HG03097 (cell line): Measurements from ENCODE around the gene BGLAP.
"Not testable (repeated sequence)": the region's sequence is repeated elsewhere in the genome, so short reads cannot be mapped to it uniquely, and the experiment has no call there.

Source experiments
- ATAC-seq: cut with Tn5 transposase; IDR thresholded peaks from one replicate; pipeline ENCODE4 v1.9.1; 2021; ENCODE audit not compliant: unreplicated experiment, low FRiP score

The BGLAP gene

GRCh38 chr1:156241926-156242325, at the start of gene BGLAP:
TSS of gene BGLAP (plus strand) at chr1:156242184. CDS start at chr1:156242232, 48 bp downstream.
- no peak for ATAC-seq

DNA sequence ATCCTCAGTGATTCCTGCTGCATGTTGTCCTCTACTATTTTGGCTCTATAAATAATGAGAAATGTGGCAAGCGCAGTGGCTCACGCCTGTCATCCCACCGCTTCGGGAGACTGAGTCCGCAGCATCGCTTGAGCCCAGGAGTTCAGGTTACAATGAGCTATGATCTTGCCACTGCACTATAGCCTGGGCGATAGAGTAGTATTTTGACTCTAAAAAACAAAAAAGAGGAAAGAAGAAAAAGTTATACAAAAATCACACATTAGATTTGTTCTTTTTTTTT, 48.8 kb upstream of the BGLAP start:
- ATAC-seq, result no peak

- peak; percentile 94 for ATAC-seq
These were observed 48.3 kb upstream of the BGLAP start, which contains the start of gene SLC25A44 for GRCh38 chr1:156193488-156194299. TSS of gene SLC25A44 (plus strand) at chr1:156194104. CDS start at chr1:156199848, 5,744 bp downstream.

GRCh38 chr1:156194300-156194652, 47.7 kb upstream of the BGLAP start:
- peak; percentile 9 for ATAC-seq

DNA sequence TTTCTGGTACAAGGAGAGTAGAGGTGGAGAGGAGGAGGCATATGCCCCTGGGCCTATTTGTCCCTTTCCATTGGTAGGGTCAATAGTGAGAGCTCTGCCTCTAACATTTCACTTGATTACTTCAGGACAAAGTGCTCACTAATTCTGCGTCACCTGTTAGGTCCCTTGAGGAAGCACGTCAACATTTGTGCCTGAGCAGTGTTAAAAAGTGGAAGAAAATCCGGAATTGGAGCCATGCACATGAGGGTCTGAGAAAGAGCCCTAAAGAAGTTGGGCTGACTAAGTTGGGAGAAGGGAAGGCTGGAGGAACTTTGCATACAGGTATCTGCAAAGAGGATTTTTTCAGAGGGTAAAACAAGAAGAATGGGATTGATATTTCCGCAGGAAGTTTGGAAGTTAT, 46.1 kb upstream of the BGLAP start:
- no peak for ATAC-seq

DNA sequence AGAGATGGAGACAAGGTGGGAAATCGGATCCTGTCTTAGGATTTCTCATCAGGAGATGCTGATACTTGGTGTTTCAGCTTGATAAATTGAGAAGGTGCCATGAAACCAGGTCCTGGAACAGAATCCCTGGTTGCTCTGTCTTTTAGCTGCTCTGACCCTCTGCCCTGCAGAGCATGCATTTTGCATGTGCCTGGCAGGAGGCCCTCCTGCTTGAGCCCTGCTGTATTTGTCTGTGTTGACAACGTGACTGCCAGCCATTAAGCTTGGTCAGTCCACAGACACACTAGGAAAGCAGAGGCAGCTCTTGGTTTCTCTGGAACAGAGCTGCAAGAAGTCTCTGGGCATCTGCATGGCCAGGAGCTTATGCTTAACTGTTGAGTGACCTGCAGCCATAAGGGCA, 45.5 kb upstream of the BGLAP start:
- ATAC-seq, result no peak

- ATAC-seq, result no peak
These were observed 43.1 kb upstream of the BGLAP start for GRCh38 chr1:156198831-156199349.

- ATAC-seq, result no peak
These were observed 41.9 kb upstream of the BGLAP start for GRCh38 chr1:156200044-156200443.

DNA sequence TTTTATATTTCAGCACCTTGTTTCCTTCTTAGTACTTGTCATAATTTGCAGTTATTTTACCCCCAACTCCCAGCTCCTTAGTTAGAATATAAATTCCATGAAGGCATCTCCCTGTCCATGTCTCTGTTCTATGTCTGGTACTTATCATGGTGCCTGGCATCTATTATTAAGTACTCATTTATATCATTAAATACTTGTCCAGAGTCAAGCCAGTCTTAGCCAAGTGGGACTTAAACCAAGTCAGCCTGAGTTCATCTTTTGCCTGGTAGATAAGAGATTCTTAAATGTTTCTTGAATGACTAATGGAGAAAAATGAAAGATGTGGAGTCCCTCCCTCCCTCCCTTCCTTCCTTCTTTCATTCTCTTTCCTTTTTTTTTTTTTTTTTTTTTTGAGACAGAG, 38.7 kb upstream of the BGLAP start:
- no peak for ATAC-seq

DNA sequence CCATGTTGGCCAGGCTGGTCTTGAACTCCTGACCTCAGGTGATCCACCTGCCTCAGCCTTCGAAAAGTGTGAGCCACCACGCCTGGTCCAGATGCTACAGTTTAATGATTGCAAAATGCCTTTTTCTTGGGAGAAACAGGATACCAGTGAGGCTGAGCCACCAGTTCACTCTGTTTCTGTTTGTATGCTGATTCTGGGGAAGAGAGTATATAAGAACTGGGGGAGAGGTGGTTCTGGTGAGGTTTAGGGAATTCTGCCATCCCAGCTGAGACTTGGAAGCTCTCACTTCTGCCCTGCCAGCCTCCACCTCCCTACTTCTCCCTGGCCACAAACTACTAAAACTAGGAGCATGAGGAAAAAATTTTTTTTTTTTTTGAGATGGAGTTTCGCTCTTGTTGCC, 37.3 kb upstream of the BGLAP start:
- ATAC-seq, result no peak

- no peak for ATAC-seq
These were observed 30.7 kb upstream of the BGLAP start for GRCh38 chr1:156211243-156211642.

DNA sequence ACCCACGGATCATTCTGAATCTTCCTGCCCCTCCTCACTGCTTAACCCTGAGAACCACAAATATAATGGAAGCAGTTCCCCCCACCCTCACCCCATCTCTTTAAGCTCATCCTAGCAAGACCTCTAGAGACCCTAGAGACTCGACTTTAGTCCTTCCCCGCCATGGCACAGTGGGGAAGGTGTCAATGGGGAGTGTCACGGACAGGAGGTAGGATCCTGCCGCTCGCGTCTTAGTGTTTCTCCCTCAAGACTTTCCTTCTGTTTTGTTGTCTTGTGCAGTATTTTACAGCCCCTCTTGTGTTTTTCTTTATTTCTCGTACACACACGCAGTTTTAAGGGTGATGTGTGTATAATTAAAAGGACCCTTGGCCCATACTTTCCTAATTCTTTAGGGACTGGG, 29.9 kb upstream of the BGLAP start:
- no peak for ATAC-seq

GRCh38 chr1:156212833-156213643, 28.9 kb upstream of the BGLAP start, which contains the start of gene PMF1:
TSS of gene PMF1 (plus strand) at chr1:156213007. CDS start at chr1:156213016, 9 bp downstream.
- ATAC-seq, result peak; percentile 75

- no peak for ATAC-seq
These were observed 28.4 kb upstream of the BGLAP start for GRCh38 chr1:156213644-156213966.

GRCh38 chr1:156214024-156214748, 27.8 kb upstream of the BGLAP start:
- no peak for ATAC-seq

DNA sequence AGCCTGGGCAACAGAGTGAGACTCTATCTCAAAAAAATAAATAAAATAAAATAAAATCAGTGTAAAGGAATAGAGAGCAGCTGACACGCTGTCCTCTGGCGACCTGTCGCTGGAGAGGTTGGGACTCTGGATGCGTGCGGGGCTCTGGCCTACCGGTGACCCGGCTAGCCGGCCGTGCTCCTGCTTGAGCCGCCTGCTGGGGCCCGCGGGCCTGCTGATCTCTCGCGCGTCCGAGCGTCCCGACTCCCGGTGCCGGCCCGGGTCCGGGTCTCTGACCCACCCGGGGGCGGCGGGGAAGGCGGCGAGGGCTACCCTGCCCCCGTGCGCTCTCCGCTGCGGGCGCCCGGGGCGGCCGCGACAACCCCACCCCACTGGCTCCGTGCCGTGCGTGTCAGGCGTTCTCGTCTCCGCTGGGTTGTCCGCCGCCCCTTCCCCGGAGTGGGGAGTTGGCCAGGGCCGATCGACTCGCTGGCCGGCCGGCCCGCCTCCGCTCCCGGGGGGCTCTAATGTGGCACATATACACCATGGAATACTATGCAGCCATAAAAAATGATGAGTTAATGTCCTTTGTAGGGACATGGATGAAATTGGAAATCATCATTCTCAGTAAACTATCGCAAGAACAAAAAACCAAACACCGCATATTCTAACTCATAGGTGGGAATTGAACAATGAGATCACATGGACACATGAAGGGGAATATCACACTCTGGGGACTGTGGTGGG, 25.5 kb upstream of the BGLAP start:
- not testable (repeated sequence) for ATAC-seq

GRCh38 chr1:156217871-156218270, 24.1 kb upstream of the BGLAP start:
- no peak for ATAC-seq

- no peak for ATAC-seq
These were observed 21.8 kb upstream of the BGLAP start for GRCh38 chr1:156220226-156220625.

- no peak for ATAC-seq
These were observed 19.8 kb upstream of the BGLAP start for GRCh38 chr1:156221986-156222692.

DNA sequence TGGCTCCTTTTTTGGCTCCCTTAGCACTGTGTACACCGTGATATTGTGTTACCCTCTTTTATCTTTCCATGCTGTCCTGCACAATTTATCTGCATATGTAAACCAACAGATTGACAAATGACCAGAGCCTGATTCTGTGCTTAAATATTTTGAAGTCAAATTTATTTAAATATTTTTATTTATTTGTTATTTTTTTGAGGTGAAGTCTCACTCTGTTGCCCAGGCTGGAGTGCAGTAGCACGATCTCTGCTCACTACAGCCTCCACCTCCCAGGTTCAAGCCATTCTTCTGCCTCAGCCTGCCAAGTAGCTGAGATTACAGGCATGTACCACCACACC, 16.3 kb upstream of the BGLAP start:
- no peak for ATAC-seq
